DMS 273 (cell line): ENCODE results near the gene LRMDA.
A peak's percentile ranks its signal among the peaks of the same experiment; 100 is the strongest.
"Not testable (repeated sequence)": the region's sequence is repeated elsewhere in the genome, so short reads cannot be mapped to it uniquely, and the experiment has no call there.

Source experiments
- DNase-seq: peaks from one replicate; lab custom pipeline; 2025; ENCODE audit not compliant: unreplicated experiment; lab: John Stamatoyannopoulos, UW

LRMDA gene

DNA sequence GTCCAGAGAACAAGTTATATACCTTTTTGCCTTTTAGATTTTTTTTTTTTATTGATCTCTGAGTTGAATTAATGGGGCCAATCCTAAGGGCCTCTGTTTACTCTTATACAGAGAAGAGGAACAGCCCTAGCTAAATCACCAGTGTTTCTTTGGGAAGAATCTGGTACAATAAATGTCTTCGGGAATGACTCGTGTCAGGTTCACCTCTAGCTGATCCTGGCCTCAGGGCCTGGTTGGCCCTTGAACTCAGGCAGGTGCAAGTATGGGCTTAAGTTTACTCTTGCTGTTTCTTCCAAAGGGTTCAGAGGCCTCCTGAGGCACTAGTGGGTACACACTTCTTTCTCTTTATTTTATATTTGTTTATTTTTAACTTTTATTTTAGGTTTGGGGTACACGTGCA, 71.0 kb downstream of the LRMDA start:
- no peak for DNase-seq

DNA sequence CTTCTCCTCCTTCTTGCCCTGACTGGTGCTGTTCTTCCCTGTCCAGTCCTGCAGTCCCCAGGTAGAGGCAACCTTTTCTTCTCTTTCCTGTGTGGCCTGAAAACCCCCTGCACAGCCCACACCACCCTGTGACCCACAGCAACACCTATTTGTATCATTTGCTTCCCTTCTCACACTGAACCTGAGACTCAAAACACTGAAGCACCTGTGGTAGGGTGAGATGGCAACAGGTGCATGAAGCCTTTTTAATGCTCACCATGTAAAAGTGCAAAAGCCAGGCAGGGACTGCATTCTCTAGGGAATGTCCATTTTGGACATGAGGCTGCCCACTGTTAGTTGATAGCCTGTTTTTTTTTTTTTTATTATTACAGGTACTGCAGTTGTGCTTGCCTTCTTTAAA, 71.4 kb downstream of the LRMDA start:
- no peak for DNase-seq

DNA sequence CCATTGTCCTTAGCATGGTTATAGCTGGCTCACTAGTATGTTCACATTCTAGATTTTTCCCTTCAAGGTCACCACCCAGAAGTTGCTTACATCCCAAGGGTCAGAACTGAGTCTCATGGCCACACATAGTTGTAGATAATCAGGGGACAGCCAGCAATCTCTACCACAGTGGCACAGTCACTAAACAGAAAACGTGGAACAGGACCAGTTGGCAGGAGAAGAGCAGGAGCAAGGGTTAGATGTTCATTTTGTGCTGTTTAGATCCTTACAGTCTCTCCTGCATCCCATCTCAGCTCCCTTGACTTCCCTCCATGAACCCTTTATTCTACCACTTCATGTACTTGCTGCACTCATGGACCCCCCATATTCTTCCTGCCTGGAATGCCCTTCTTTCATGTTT, 73.9 kb downstream of the LRMDA start:
- DNase-seq = no peak

DNA sequence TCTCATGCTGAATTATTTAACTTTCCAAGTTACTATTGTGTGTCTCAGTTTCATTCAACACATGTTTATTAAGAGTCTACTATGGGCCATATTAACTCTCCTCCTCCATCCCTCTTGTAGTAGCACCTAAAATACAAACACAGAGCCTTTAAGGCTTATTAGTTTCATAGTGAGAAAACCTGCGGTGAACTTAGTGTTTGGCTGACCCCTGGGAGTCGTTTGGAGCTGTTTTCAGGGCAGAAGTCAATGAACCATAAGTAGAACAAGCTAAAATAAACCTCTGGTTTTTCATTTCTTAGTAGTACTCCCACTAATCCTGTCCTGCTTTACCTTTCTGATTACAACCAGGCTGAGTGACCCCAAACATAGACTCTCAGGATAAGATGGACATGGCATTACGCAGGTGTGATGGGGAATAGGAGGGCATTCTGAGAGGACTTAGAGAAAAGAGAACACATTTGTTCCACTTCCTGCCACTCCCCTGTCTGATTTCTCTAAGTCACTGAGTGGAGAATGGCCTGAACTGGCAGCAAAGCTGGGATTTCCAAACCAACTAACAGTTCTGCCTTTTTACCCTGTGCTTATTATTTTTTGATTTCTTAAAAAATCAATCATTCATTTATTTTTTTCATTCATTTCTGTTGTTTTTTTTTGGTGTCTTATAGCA, 74.5 kb downstream of the LRMDA start:
- no peak for DNase-seq

DNA sequence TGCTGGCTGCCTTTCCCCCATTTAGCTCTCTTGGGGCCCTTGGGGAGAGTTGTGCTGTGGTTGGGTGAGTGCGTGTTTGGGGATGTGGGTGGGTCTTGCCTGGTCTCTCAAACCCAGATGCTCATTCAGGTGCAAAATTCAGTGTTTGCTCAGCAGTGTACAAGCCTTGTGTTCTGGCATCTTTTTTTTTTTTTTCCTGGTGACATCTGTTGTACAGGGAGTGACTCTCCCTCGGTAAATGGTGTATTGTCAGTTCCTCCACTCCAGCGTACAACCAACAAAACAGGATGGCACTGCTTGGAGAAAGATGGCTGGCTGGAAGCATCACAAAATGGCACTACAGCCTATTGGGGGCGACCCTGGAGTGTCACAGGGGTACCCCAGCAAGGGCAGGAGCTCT, 75.5 kb downstream of the LRMDA start:
- no peak for DNase-seq

- no peak for DNase-seq
Observed at GRCh38 chr10:75507469-75507868, 76.0 kb downstream of the LRMDA start.

DNA sequence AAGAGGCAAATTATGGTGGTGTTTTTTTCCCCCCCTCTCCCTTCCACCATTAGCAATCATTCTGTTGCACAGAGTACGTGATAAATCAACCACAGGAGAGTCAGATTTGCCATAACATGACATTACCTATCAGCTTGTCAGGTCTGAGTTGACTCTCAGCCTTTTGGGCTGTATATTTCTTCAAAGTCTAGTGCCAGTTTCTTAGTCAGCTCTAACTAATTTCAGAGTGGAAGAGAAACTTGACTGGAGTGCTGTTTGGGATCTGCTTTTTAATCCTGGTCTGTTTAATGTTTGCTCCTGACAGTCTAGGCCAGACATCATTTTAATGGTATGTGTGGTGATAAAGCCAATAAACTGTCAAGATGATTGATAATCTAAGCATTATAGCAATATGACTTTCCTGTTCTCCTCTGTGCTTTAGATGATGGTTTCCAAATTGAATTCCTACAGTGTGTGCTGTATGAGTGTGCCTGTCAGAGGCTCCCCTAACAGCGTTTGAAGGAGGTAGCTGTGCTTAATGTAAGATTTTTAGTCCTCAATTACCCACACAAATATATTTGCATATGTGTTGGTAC, 76.9 kb downstream of the LRMDA start:
- DNase-seq = peak; percentile 3

DNA sequence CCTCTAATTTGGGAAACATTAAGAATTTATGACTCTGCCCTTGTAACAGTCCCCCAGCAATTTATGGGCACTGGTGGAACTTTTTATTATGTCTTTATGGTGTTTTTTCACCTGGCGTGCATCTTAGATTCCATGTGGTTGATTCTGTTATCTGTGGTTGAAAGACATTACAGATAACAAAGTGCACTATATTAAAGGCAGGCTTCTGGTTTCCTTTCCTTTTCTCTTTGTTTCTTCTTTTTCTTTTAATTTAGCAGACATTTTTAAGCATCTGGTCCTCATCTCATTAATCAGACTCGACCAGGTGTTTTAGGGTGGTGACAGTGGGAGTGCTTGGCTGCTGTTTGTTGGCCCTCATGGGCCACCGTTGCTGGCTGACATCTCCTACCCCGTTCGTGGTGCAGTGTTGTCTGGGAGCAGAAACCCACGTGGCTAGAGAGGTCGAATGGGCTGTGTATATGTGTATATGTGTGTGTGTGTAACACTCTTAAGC, 77.4 kb downstream of the LRMDA start:
- peak; percentile 4 for DNase-seq

DNA sequence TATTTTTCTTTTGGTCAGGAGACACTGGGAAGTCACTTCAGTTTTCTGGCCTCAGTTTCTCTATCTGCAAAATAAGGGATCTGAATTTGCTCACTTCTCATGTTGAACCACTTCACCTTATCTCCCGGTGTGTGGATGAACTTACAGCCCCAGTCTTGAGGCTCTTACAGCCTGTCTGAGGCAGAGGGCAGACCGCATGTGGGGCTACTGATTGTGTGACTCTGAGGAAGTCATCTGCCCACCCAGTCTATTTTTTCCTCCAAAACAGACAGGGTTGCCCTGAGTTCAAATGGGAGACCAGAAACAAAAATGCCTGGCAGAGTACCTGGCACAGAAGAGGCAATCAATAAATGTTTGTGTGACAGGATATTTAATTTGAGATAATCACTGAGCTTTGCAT, 78.3 kb downstream of the LRMDA start:
- DNase-seq = no peak

DNA sequence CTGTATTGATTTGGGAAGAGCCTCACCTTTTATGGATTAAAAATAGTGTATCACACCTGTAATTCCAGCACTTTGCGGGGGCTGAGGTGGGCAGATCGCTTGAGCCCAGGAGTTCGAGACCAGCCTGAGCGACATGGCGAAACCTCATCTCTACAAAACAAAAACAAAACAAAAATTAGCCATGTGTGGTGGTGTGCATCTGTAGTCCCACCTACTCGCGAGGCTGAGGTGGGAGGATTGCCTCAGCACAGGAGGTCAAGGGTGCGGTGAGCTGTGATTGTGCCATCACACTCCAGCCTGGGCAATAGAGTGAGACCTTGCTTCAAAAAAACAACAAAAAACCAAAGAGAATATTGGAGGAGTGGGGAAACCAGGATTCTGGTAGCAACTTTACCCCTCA, 79.6 kb downstream of the LRMDA start:
- DNase-seq = no peak

GRCh38 chr10:75512203-75512933, 80.9 kb downstream of the LRMDA start:
- DNase-seq = peak; percentile 82

DNA sequence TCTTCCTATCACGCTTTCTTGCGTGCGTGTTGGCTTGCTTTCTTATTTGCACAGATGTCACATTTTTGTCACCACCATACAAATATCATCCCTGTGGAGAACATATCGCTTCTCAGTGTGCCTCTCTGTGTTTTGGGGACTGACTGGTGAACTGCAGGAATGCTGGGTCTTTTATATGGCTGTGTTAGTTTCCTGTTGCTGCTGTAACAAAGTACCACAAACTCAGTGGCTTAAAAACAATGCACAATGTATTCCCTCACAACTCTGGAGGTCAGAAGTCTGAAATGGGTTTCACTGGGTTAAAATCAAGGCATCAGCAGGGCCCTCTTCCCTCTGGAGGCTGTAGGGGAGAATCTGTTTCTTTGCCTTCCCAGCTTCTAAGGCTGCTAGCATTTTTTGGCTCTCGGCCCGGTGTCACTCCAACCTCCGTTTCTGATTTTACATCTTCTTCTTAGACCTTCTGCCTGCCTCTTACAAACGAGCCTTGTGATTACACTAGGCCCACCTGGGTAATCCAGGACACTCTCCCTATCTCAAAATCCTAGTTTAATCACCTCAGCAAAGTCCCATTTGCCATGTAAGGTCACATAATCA, 82.0 kb downstream of the LRMDA start:
- DNase-seq = peak; percentile 54

DNA sequence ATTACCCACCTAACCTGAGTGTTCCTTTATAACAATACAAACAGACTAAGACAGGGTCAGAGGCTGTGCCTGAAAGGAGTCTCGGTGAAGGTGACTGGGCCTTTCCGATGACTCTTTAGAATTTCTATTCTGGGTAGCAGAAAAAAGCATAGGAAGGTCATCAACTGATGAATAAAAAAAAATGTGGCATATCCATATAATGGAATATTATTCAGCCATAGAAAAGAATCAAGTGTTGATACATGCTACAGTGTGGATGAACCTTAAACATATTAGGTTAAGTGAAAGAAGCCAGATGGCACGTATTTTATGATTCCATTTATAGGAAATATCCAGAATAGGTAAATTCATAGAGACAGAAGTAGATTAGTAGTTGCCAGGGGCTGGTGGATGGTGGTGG, 83.4 kb downstream of the LRMDA start:
- DNase-seq = no peak

GRCh38 chr10:75516154-75516553, 84.7 kb downstream of the LRMDA start:
- DNase-seq = not testable (repeated sequence)

DNA sequence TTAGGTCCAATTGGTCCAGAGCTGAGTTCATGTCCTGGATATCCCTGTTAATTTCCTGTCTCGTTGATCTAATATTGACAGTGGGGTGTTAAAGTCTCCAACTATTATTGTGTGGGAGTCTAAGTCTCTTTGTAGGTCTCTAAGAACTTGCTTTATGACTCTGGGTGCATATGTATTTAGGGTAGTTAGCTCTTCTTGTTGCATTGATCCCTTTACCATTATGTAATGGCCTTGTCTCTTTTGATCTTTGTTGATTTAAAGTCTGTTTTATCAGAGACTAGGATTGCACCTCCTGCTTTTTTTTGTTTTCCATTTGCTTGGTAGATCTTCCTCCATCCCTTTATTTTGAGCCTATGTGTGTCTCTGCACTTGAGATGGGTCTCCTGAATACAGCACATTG, 87.8 kb downstream of the LRMDA start:
- not testable (repeated sequence) for DNase-seq

GRCh38 chr10:75521194-75521829, 89.9 kb downstream of the LRMDA start:
- DNase-seq = not testable (repeated sequence)

GRCh38 chr10:75525067-75525466, 93.6 kb downstream of the LRMDA start:
- DNase-seq = no peak

GRCh38 chr10:75525646-75526045, 94.2 kb downstream of the LRMDA start:
- DNase-seq = no peak

GRCh38 chr10:75527542-75527941, 96.1 kb downstream of the LRMDA start:
- no peak for DNase-seq

- no peak for DNase-seq
Observed at GRCh38 chr10:75528392-75528791, 97.0 kb downstream of the LRMDA start.

DNA sequence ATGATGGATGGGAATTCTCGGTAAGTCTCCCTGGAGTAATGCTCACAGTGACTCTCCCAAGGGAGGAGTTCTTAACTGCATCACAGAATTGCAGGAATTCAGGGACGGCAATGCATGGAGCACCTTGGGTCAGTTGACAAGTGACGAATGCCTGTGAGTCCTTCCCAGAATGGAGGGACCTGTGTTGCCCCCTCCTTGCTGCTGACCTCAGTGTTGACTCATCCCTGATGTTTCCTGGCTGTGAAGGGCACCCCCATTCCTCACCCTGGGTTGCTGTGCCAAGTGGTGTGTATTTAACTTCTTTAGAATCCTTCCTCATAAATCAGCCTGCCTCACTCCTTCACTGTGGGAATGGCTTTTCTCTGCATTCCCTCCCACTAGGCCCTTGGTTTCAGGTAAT, 98.9 kb downstream of the LRMDA start:
- DNase-seq = no peak
